WTC11 (cell line): ENCODE results near the gene APOL3.
"Not testable (repeated sequence)": the region's sequence is repeated elsewhere in the genome, so short reads cannot be mapped to it uniquely, and the experiment has no call there.

ENCODE experiments used
- FOXP4 ChIP-seq: sonication (generic); formaldehyde crosslinking; IDR thresholded peaks from 2 replicates; pipeline ENCODE4 v1.8.0; 2022; ENCODE audit warnings: mild to moderate bottlenecking, missing genetic modification reagents
- ZNF232 ChIP-seq: sonication (generic); formaldehyde crosslinking; IDR thresholded peaks from 2 replicates; pipeline ENCODE4 v1.8.0; 2022; ENCODE audit warnings: mild to moderate bottlenecking, missing genetic modification reagents

DNA sequence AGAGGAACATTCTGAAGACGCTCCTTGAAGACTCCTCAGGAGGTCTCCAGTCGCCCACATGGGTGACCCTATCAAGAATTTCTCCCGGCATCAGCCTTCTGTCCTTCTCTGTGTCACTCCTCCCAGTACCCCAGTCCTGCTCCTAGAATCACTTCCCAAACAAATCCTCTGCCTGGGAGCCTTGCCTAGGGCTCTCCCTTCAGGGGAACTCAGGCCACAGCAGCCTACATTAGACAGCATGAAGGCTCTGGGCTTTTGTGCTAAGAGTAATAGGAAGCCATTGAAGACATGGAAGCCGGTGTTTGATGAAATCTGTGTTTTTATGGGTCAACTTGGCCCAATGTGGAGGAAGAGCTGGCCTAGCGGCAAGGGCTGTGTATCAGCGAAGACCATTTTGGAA is 27.3 kb upstream of the APOL3 start:
- TF ChIP-seq FOXP4 (CRISPR knock-in tag); ZNF232: not testable (repeated sequence)
